ENCODE results near the gene EML6.

EML6 gene

DNA sequence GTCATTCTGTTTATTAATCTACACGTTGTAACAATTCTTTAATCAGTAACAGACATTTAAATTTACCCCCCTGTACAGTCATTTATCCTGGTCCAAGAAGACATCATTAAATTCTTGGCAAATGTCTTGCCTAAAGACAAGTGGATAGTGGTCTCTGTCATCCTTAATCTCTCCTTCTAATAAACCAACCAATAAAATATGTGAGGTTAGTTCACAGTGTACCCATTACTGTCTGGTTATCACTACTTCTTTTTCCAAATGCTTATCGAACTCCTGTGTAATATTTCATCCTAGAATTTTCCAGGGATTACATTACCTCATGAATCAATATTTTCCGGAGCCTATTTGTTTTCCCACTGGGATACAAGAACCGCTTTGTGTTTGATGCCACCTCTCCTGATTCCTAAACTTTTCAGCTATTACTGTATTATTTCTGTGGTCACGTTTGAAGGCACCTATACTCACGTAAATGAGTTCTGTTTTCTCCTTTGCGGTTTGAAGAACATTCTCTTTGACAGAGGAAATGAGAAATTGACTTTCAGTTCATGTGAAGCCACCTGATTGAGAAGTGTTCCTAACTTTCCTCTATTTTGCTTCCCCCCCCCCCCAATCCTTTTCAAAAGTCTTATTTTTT, 195.3 kb downstream of the EML6 start:
- no peak for DNase-seq

DNA sequence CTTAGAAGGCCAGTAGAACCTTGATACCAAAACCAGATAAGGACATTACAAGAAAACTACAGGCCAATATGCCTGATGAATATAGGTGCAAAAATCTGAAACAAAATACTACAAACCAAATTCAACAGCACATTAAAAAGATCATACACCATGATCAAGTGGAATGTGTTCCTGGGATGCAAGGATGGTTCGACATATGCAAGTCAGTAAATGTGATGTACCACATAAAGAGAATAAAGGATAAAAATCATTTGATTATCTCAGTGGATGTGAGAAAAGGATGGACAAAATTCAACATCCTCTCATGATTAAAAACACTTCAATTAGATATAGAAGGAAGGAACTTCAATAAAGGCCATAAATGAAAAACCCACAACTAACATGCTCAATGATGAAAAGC, 197.2 kb downstream of the EML6 start:
- DNase-seq = no peak

DNA sequence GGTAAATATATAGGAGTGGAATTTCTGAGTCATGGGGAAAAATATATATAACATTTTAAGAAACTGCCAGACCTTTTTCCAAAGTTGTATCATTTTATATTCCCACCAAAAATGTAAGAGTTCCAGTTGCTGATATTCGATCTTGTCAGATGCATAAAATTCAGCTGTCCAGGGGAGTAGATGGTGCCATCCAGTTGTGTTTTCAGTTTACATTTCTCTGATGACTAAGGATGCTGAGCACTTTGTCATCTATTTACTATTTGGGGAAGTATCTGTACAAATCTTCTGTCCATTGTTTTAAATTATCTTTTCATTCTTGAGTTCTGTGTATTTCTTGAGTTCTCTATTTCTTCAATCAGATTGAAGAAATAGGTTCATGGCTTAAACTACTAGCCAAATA, 200.7 kb downstream of the EML6 start:
- no peak for DNase-seq

DNA sequence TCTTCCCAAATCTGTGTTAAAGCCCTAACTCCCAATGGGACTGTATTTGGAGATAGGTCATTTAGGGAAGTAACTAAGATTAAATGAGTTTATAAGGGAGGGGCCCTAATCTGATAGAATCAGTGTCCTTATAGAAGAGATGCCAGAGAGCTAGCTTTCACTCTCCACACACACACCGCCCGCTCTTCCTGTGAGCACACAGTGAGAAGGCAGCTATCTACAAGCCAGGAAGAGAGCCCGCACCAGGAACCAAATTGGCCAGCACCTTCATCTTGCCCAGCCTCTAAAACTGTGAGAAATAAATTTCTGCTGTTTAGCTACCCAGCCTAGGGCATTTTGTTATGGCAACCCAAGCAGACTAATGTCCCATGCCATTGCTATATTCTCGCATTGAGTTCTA, 201.6 kb downstream of the EML6 start:
- DNase-seq = no peak

DNA sequence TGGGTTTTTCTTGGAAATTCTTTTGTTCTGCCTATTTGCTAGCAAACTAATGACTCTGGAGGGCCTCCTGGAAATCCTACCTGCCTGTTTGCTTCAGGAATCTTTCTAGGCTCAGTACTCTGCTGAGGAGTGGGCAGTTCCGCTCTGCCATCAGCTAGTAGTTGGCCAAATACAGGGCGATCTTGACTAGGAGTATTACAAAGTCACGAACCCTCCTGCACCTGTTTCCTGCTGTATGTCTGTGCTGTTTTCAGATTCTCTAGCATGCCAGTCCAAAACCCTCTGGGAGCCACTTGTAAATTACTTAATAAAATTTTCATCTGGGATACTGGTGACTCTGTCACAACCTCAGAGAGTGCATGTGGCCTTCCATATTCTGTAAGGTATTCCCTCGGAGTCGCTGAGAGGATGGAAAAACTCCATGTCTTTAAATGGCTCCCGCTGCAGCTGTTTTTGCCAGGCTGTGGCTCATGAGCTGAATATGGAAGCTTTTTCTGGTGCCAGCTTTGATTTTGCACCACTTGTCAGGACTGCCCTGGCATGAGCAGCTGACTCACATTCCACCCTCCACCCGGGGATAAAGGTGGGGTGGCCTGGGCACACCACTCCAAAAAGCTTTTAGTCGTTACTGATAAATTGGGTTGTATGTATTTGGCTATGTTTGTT, 203.8 kb downstream of the EML6 start:
- DNase-seq = no peak

DNA sequence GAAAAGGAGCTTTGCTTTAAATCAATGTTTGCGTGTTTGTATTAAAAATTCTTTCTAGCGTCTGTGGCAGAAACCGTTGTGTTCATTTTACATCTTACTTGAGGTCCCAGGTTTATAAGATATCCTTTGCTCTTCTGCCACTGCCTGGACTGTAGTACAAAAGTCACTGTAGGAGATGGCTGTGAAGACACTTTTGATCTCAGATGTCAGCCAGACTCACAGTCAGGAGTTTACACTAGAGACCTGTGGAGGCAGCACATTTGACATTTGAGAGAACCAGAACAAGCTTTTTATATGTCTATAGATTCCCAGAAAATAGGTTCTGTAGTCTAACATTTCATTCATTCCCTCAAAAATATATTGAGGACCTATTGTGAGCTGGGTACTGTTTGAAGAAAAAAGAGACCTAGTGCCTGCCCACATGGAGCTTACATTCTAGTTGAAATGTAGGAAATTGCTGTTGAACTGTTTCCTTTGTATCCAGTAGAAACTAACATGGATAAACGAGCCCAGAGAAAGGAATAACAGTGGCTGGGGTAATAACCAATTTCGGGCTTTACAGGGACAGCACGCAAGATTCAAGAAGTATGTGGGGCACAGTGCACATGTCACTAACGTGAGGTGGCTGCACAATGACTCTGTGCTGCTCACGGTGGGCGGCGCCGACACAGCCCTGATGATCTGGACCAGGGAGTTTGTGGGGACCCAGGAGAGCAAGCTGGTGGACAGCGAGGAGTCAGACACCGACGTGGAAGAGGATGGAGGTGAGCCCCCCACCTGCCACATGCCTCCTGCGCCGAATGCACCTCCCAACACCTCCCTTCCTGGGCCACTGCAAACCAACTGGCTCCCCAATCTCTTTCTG, 204.5 kb downstream of the EML6 start:
- no peak for DNase-seq

DNA sequence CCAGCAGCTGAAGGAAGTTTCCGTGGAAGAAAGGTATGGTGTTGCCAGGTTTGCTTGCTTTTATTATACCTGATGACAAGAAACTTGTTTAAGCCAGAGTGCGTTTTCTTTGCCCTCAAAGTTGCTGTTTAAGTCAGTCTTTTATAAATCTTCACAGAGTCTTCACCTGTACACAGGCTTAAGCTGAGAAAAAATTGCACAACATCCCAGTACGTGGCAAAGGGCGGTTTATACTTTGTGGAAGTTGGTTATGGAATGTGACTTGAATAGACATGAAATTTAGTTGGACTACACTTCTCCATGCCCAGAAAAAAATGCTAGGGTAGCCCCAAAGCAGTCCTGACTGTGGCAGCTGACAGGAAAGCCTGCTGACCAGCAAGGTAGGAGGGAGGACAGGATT, 205.3 kb downstream of the EML6 start:
- no peak for DNase-seq

DNA sequence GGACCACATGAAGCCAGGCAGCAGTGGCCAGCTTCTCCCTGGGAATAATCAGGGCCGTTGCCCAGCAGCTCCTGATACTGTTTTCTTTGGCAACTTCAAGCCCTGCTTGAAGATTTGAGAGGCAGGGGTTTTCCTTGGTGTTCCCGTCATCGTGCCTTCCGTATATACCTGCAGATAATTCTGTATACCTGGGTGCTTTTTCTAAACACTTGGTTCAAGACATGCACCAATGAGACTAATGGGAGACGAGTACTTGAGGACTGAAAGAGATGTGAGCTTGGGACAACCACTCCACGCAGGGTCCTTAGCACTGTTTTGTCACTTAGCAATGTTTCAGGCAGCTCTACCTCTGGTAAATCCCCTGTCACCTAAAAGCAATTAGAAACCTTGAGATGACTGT, 208.0 kb downstream of the EML6 start:
- no peak for DNase-seq

DNA sequence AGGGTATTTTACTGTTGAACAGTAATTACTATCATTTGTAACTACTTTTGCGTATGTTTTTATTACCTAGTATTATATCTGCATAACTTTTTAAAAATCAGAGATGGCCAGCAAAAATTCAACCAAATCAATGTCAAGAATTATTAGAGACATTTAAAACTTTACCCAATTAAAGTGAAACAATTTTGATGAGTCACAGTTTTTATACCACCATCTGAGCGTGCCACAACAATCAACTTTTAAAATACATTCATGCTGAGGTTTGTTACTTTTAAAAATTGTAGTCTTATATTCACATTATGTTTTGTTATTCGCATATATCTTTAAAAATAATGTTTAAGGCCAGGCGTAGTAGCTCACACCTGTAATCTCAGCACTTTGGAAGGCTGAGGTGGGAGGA, 211.9 kb downstream of the EML6 start:
- no peak for DNase-seq

DNA sequence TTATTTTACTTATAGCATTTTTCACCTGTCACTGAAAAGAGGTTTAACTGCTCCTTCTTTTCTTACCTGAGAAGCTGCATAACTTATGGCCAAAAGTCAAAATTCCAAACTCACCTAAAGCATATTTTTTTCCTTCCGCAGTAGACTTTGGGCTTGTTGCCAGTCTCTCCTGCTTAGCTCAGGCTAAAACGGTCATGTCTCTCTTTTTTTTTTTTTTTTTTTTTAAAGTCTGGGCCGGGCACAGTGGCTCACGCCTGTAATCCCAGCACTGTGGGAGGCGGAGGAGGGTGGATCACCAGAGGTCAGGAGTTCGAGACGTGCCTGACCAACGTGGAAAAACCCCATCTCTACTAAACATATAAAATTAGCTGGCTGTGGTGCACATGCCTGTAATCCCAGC, 213.3 kb downstream of the EML6 start:
- DNase-seq = no peak

DNA sequence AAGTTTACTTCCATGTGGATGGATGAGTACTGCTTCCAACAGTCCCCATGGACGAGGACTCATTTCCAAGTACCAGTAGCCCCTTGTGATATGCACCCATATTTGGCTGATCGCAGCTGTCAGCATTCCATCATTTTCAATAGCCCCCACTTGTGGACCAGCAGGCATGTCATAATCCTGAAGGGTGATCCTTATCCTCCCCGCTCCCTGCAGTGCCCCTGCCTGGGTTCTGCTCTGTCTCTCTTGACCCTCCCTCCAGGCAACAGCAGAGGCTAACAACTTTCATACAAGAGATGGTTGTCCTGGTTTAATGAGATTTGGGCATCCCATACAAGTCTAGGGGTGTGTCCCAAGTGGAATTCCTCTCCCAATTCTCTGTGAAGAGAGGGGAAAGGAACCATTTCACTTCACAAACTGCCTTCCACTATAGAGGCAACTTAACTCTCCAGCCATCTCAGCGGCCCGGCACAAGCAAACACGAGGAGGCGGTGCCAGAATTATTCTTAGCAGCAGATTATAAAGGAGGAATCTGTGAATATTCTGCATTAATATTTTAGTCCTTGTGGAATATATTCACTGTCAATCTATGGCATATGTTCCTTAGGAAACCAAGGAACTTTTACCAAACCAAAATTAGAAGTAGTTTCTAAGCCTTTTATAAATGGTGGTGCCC, 216.1 kb downstream of the EML6 start:
- DNase-seq = no peak

DNA sequence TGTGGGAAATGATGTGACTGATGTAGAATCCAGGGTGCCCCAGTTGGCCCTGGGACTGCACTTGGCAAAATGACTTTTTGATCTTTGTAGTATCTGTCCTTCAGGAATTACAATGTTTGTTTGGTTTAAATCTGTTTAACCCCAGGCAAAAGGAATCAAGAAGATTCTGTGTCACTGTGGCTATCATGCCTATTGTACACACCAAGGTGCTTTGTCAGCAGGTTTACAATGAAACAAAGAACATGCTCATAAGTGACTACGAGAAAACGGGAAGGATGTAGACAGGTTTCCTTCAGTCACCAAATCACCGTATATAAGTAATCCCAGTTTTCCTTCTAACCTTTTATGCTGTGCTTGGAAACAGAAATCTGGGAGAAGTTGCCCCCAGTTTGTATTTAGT, 217.3 kb downstream of the EML6 start:
- no peak for DNase-seq

DNA sequence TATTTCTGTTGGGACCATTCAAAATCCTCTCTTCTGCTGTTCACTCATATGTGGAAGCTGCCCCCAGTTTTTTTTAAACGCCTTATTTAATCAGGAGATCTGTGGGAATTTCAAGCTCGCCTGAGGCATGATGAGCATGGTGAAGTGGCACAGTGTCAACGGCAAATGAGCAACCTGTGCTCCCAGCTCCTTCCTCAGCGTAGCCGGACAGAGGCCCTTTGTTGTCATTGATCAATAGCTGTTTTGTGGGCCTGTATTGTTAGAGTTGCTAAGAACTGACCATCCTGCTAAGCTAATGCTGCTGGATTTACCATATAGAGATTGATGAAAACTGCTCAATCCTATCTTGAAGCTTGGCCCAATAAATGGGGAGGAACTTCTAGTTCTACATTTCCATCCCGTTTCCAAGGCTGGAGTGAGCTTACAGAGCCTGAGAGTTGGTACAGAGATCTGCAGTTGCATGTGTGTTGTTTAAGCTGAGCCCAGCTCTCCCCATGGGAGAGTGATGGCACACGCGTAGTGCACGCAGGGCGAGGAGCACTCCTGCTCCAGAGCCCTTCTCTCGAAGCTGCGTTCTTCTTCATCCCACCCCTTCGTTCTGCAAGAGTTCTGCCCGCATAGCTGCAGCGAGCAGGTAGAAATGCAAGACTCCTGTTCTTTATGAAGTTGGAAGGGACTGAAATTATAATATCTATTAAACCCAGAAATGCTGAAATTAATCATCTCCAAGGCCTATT, 218.0 kb downstream of the EML6 start:
- no peak for DNase-seq

DNA sequence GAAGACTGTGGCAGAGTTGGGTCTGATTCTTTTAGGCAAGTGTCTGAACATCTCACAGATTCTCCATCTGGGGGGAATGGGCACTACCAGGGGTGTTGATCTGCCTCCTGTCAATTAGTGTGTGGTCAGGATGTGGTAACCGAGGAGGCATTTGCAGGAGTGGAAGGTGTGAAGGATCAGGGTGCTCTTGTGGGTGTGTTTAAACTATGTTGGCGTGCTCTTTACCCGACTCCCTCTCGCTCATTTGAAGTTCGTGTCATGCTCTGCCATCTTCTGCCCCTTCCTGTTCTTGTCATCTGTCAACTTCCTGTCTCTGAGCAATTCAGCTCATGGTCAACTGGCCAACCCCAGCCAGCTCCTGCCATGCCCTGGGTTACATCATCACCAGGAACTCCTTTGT, 218.9 kb downstream of the EML6 start:
- no peak for DNase-seq

DNA sequence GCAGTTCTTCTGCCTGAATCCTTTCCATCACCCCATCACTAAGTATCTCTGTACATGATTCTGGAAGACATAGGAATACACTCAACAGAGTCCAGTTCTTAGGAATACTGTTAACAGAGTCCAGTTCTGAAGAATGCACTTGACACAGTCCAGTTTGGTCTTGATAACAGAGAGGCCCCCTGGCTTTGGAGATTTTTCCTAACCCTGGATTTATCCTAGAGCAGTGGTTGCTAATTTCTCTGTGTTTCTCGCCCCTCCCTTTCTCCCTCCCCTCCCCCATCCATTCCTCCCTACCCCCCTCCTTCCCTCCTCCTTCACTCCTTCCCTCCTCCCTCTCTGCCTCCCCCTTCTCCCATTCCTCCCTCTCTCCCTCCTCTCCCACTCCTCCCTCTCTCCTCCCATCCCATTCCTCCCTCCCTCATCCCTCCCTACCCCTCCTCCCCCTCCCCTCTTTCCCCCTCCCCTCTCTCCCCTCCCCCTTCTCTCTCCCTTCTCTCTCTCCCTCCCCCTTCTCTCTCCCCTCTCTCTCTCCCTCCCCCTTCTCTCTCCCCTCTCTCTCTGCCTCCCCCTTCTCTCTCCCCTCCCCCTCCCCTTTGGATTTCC, 221.4 kb downstream of the EML6 start:
- DNase-seq = no peak

DNA sequence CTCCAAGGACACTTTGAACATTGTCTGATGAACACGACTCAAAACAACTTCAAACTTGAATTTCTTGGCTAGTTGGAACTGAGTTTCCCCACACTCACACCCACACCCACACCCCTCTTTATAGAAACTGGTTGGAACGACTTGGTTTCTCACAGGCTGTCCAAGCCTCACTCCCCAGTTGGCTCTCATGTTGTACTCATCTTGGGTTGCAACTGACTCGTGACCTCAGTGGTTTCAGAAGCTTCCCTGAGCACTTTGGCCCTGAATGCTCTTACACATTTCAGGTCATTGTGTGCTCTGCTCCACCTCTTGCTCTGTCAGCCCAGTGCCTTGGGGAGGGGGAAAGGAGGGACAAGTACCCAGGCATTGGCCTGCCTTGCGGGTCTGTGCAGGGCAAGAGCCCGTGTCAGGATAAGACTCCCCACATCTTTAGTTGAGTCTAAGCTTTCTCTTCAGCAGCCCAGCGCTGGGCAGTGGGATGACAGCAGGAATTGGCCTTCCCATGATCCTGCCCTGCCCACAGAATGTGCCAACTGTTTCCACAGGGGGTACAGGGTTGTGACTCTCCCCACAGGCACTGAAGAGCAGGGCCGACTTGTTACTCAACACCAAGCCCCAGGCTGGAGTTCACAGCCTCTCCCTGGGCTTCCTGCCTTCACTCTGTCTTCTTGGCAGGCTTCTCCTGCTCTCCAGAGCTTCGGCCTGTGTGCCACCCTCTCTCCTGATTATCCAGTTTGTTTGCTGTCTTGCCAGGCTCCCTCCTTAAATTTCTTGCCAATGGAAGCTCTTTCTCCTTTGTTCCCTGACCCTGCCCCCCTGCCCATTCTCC, 222.1 kb downstream of the EML6 start:
- no peak for DNase-seq

DNA sequence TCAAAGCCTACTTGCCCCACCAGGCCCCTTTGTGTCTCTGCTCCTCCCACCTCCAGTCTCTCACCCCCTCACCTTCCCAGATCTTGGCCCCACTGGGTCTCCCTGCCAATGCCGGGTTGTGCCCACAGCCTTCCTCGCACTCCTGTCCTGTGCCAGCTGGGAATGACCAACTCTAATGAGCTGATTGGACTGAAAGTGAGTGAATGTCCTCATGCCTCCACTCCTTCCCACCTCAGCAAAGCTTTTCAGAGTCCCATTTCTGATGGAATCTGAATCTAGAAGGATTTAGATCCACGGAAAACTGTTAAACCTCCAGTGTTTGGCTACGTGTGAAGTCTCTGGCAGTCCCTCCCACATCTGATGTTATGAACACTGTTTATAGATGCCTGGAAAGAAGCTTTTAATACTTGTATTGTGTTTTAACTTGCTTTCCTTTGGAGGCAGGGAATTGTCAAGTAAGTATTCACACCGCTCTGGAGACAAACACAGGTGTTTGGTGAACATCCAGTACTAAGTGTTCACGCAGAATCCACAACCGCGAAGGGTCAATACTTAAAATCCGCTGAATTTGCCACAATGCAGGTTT, 222.9 kb downstream of the EML6 start:
- DNase-seq = no peak

DNA sequence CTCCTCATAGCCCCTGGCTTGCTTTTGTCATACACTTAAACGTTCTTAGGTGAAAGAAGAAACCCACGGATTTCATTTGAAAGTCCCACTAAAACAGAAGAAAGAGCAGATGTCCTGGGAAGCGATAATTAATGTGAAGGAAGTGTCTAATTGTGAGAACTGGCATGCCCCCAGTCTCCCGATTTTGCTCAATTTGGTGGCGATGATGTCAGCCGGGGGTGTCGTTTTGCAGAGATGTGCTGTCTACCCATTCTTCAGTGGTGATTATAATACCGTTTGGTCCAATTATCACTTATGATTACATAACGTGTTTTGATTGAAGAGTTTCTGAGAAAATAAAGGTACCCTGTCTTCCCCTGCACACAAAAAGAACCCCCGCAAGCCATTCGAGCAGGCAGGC, 223.7 kb downstream of the EML6 start:
- DNase-seq = no peak

DNA sequence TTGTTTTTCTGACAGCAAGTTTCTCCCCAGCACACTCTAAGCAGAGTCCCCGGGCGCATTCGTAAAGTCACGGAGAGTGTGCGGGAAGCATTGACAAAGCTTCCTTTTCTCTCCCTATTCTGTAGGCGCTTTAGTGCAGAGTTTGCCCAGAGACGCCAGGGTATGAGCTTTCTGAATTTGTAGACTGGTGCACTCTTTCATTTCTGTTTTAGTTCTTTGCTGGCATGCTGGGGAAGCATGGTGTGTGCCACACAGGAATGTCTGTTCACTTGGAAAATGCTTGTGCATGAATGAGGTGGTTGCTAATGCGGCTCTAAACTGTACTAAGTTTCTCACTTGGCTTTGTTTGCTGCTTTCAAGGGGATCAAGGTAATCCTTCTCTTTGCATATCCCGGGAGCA, 224.2 kb downstream of the EML6 start:
- DNase-seq = no peak

DNA sequence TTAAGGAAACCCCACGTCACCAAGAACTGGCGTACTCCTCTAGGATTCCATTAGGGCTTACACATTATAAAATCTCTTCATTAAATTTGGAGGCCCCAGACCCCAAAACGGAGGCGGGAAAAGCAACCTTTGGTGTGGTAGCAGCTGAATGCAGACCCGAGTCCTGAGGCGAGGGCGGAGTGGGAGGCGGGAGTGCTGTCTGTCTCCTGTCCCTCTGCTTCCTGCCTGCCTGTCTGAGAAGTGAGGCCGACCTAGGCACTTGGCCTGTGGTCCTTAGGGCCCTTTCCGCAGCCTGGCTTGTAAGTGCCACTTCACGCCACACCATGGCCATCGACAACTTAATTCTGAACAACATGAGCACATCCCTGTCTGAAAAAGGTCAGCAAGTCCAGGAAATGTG, 224.7 kb downstream of the EML6 start:
- DNase-seq = no peak

DNA sequence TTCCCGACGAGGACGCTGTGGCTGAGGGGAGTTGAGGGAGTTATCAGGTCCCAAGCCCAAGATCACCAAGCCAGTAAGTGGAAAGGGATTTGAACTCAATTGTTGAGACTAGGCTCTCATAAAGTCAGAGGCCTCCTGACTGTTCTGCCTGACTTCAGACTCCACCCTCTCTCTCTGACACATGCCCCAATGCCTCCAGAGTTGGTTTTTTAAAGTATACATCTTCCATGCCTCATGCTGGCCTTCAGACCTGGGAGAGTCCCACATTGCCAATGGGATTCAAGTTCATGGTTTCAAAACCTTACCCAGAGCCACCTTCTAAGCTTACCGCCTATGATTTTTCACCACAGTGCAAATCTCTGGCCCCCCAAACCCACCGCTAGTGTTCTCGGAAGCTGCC, 226.0 kb downstream of the EML6 start:
- DNase-seq = no peak

All from NCI-H345 (cell line).